Limb (tissue), 2 donors: Measurements from ENCODE around the gene EMP3.
"Not testable (repeated sequence)": the region's sequence is repeated elsewhere in the genome, so short reads cannot be mapped to it uniquely, and the experiment has no call there.

ENCODE experiments used
- DNase-seq, 2 donors: peaks; one replicate each; pipeline ENCODE4 v3.0.0-alpha.2; 2016; ENCODE audit errors: extremely low spot score in 2 of 2

EMP3 gene

GRCh38 chr19:48346191-48346590 is 20.8 kb downstream of the EMP3 start:
- no peak for DNase-seq

- no peak for DNase-seq
These were observed 22.7 kb downstream of the EMP3 start for GRCh38 chr19:48348045-48348444.

GRCh38 chr19:48348737-48349136 is 23.4 kb downstream of the EMP3 start:
- DNase-seq: no peak

- no peak for DNase-seq
These were observed 25.5 kb downstream of the EMP3 start for GRCh38 chr19:48350856-48351255.

- peak in 1 of 2 donors; percentile 78 for DNase-seq
These were observed 26.0 kb downstream of the EMP3 start for GRCh38 chr19:48351341-48351752.

- DNase-seq: no peak
These were observed 28.3 kb downstream of the EMP3 start for GRCh38 chr19:48353677-48354076.

- DNase-seq: no peak
These were observed 29.1 kb downstream of the EMP3 start for GRCh38 chr19:48354332-48354992.

- no peak for DNase-seq
These were observed 30.1 kb downstream of the EMP3 start for GRCh38 chr19:48355365-48355954.

- no peak for DNase-seq
These were observed 33.8 kb downstream of the EMP3 start for GRCh38 chr19:48359123-48359522.

GRCh38 chr19:48361912-48362311 is 36.6 kb downstream of the EMP3 start:
- no peak for DNase-seq

GRCh38 chr19:48362716-48363499 is 37.6 kb downstream of the EMP3 start:
- DNase-seq: peak; percentile 92 to 95

- DNase-seq: no peak
These were observed 38.1 kb downstream of the EMP3 start for GRCh38 chr19:48363500-48363809.

- peak; percentile 99 to 100 for DNase-seq
These were observed 38.7 kb downstream of the EMP3 start, which contains the start of the genes SYNGR4 and TMEM143 for GRCh38 chr19:48363810-48364597. TSS of gene SYNGR4 (plus strand) at chr19:48364367. CDS start at chr19:48365843, 1,476 bp downstream. TSS of gene TMEM143 (minus strand) at chr19:48363940. CDS start at chr19:48363920, 20 bp downstream.

- no peak for DNase-seq
These were observed 39.4 kb downstream of the EMP3 start for GRCh38 chr19:48364598-48365348.

GRCh38 chr19:48365602-48366001 is 40.2 kb downstream of the EMP3 start:
- DNase-seq: no peak

- no peak for DNase-seq
These were observed 42.5 kb downstream of the EMP3 start for GRCh38 chr19:48367855-48368254.

- no peak for DNase-seq
These were observed 43.6 kb downstream of the EMP3 start for GRCh38 chr19:48368936-48369335.

- no peak for DNase-seq
These were observed 45.6 kb downstream of the EMP3 start for GRCh38 chr19:48370955-48371354.

- DNase-seq: no peak
These were observed 46.0 kb downstream of the EMP3 start for GRCh38 chr19:48371367-48371766.

- DNase-seq: not testable (repeated sequence)
These were observed 46.4 kb downstream of the EMP3 start for GRCh38 chr19:48371771-48372170.

GRCh38 chr19:48372904-48373303 is 47.6 kb downstream of the EMP3 start:
- DNase-seq: peak in 1 of 2 donors; percentile 54
